GM21381 (cell line): ENCODE data around the gene ACTN3.
"Not testable (repeated sequence)": the region's sequence is repeated elsewhere in the genome, so short reads cannot be mapped to it uniquely, and the experiment has no call there.

Experiments
- ATAC-seq: cut with Tn5 transposase; IDR thresholded peaks from one replicate; pipeline ENCODE4 v1.9.1; 2021; ENCODE audit warnings: mild to moderate bottlenecking, moderate library complexity; ENCODE audit not compliant: unreplicated experiment

ACTN3 gene

DNA sequence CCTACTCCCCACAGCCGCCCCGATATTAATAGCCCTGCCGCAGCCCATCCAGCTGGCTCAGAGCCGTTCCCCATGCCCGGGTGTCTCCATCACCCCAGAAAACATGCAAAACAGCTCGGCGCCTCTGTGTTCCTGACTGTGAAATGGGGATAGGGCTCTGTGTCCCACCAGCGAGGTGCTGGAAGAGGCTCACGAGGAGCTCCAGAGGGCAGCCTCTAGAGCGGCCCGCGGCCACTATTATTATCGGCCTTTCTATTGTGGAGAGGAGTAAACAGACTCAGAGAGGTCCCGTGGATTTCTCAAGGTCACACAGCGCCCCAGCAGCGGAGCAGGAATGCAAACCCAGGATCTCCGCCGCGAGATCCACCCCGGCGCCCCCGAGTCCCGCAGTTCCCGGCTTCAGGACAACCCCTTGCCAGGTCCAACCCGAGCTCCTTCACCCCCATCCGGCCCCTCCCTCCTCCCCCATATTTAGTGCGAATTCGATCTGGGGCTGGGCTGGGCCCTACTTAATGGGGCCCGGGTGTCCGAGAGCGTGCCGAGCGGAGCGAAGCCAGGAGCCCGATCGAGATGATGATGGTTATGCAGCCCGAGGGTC is at the start of gene ACTN3:
TSS of gene ACTN3 (plus strand) at position 536 of the 598 bp plus-strand sequence. CDS start at position 571, 35 bp downstream.
- ATAC-seq, result no peak

GRCh38 chr11:66497206-66497605 is 49.5 kb upstream of the ACTN3 start:
- no peak for ATAC-seq

DNA sequence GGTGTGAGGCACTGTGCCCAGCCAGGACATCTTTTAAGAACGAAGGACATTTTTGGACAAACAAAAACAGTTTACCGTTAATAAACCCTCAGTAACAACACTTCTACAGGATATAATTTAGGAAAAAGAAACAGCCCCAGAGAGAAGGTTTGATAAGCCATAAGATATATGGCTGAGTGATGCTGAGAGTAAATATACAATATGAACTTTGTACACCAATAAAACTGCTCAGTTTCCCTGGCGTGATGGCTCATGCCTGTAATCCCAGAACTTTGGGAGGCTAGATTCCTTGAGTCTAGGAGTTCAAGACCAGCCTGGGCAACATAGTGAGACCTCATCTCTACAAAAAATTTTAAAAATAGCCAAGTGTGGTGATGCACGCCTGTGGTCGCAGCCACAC is 48.2 kb upstream of the ACTN3 start:
- ATAC-seq, result no peak

- no peak for ATAC-seq
Measured at GRCh38 chr11:66505276-66505816, 41.4 kb upstream of the ACTN3 start.

DNA sequence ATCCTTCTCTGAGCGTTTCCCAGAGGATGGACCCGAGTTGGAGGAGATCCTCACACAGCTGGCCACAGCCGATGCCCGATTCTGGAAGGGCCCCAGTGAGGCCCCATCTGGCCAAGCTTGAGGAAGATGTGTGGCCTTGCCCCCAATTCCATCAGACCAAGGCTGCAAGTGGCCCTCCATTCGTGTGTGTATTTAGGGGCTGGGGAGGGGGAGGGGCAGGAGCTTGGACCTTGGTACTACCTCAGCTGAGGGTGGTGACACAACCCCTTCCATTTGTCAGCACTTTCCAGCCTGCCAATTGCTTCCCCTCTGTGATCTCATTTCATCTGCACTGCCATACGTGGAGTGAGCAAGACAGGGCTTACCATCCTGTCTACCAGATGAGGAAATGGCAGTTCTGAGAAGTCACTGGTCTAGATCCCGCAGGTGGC is 37.6 kb upstream of the ACTN3 start:
- ATAC-seq, result no peak

DNA sequence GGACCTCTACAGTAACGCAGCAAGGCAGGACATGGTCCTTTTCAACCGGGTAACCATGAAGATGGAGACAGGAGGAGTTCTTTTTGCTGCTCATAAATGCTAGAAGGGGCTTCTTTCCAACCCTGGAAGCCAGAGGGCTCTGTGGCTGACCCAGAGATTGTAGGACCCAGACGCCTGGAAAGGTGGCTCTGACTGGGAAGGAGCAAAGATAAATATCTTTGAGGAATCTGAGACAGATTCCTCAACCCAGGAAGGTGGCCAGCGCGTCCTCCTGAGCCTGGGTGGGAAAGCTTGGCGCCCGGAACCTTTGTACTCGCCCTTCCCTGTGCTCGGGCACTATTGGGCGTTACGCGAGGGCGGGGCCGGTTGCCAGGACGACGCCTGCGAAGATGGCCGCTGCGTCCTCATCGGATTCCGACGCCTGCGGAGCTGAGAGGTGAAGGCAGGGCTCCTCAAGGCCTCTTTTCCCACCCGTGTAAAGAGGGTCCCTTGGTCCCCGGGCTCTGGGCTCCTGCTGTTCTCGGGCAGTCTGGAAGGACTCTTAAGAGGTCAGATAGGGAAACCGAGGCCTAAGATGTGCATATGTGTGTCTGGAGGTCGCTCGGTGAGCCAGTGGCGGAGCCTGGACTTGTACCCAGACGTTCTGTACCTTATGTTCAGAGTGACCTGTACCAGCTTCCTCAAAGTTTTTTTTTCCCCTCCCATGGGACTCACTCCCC is 36.3 kb upstream of the ACTN3 start, which contains the start of gene BBS1:
TSS of gene BBS1 (plus strand) at position 365 of the 719 bp plus-strand sequence. CDS start at position 390, 25 bp downstream.
- ATAC-seq, result peak; percentile 95

DNA sequence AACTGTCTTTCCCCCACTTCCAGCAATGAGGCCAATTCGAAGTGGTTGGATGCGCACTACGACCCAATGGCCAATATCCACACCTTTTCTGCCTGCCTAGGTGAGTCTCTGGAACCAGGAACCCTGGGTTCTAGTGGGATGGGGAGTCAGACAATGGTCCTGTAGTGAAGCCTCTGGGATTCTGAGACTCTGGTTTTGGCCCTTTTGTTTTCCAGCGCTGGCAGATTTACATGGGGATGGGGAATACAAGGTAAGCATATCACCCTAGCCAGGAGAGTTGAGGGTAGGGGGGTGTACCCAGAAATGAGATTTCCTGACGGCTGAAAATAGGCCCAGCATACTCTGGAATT is 35.7 kb upstream of the ACTN3 start:
- ATAC-seq, result no peak

DNA sequence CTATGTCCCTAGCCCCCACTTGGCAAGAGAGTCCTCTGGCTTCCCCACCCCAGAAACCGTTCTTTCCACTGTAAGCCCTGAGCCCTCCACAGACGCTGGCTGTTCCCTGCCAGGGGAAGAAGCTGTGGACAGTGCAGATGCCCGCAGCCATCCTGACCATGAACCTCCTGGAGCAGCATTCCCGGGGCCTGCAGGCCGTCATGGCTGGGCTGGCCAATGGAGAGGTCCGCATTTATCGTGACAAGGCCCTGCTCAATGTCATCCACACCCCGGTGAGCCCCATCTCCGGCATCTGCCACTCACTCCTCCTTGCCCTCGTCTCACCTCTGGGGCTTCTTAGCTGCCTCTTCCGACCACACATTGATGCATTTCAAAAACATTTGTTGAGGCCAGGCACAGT is 23.1 kb upstream of the ACTN3 start:
- ATAC-seq, result no peak

DNA sequence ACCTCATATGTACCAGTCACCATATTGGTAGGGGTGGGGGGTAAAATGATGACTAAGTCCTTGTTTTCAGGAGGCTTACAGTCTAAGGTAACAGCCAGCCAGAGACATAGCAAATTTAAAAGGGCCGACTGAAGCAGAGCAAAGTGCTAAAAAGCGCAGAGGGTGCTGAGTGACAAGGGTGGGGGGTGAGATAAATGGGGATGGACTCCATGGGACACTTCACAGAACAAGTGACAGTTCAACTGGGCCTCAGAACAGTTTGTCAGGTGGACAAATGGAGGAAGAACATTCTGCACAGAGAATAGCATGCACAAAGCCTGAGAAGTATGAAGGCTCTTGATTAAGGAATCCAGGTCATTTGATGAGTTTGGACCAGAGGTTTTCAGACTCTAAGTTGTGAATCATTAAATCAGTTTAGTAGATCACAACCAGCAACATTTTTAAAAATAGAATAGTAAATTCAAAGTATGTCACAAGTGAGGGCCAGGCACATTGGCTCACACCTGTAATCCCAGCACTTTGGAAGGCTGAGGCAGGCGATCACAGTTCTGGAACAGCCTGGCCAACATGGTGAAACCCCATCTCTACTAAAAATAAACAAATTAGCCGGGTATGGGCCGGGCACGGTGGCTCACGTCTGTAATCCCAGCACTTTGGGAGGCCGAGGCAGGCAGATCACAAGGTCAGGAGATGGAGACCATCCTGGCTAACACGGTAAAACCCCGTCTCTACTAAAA is 22.2 kb upstream of the ACTN3 start:
- ATAC-seq, result no peak

- no peak for ATAC-seq
Measured at GRCh38 chr11:66529069-66529468, 17.6 kb upstream of the ACTN3 start.

GRCh38 chr11:66529655-66530054 is 17.0 kb upstream of the ACTN3 start:
- no peak for ATAC-seq

- ATAC-seq, result no peak
Measured at GRCh38 chr11:66530927-66531709, 15.6 kb upstream of the ACTN3 start.

- ATAC-seq, result no peak
Measured at GRCh38 chr11:66531841-66532240, 14.9 kb upstream of the ACTN3 start.

GRCh38 chr11:66532784-66533183 is 13.9 kb upstream of the ACTN3 start:
- ATAC-seq, result no peak

DNA sequence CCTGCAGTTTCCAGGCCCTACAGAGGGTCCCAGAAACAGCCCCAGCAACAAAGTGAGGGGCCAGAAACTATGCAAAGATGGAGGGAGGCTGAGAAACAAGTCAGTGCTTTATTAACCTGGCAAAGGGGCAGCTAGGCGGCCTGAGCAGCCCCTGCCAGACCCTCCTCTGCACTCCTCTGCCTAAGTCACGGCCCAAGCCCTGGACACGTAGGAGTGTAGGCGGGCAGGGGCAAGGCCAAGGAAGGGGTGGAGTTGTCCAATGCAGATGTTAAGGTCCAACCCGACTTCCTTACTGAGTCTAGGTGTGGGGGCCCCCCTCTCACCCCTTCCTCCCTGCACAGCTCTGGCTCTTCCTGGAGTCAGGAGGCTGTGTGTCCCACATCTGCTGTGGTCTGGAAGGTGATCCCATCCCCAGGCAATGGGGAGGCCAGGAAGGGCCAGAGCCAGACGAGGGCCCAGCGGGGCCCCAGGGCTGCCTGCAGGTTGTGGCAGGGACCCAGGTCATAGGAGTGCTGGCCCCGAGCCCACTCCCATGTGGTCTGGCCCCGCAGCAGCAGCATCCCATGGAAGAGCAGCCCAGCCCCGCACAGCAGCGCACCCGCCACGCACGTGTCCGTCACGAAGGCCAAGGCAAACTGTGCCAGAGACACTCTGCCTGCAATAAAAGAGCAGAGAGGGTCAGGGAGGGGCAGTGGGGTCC is 7.4 kb upstream of the ACTN3 start:
- ATAC-seq, result no peak

- ATAC-seq, result no peak
Measured at GRCh38 chr11:66539870-66540213, 6.9 kb upstream of the ACTN3 start.

GRCh38 chr11:66540598-66540997 is 6.1 kb upstream of the ACTN3 start:
- ATAC-seq, result not testable (repeated sequence)

- ATAC-seq, result no peak
Measured at GRCh38 chr11:66541892-66542291, 4.8 kb upstream of the ACTN3 start.

- ATAC-seq, result no peak
Measured at GRCh38 chr11:66542362-66542761, 4.3 kb upstream of the ACTN3 start.
